Right lobe of liver (tissue), 6 donors: ENCODE measurements around the gene PLEKHA5. TPM values are rescaled to one million over a fixed set of nuclear protein-coding genes. Genes with fewer than 3 reads are reported as not detected.

Source experiments
- ATAC-seq, 4 donors: fragments of 200-7000 bp; cut with Tn5 transposase; one replicate each; pipeline ENCODE4 v1.9.1; 2020; ENCODE audit warnings: mild to moderate bottlenecking in 4 of 4, moderate library complexity in 4 of 4
- DNase-seq, 3 donors: peaks; one replicate each; pipeline ENCODE4 v3.0.0-alpha.2; 2020
- H3K27ac ChIP-seq, 3 donors: fragments of 200-600 bp; one replicate each; pipeline ENCODE4 v1.8.0; 2022
- H3K27me3 ChIP-seq, 2 donors: fragments of 200-600 bp; one replicate each; pipeline ENCODE4 v1.8.0; 2022
- H3K36me3 ChIP-seq, 4 donors: fragments of 200-600 bp; sonication (generic) in 1 of 4; one replicate each; pipeline versions ENCODE4 v1.5.1 to v1.8.0; 2017 to 2022; ENCODE audit warnings: control low read depth in 1 of 4
- H3K4me1 ChIP-seq, 4 donors: fragments of 200-600 bp; sonication (generic) in 1 of 4; one replicate each; pipeline versions ENCODE4 v1.5.1 to v1.8.0; 2017 to 2022; ENCODE audit warnings: control low read depth in 1 of 4
- H3K4me3 ChIP-seq, 3 donors: fragments of 200-600 bp; one replicate each; pipeline ENCODE4 v1.8.0; 2022
- H3K9me3 ChIP-seq, 4 donors: fragments of 200-600 bp; sonication (generic) in 1 of 4; one replicate each; pipeline versions ENCODE4 v1.5.1 to v1.8.0; 2017 to 2022; ENCODE audit warnings: control low read depth in 1 of 4
- POLR2A ChIP-seq: fragments of 450-650 bp; IDR thresholded peaks from one replicate; pipeline ENCODE4 v1.6.1; 2017; ENCODE audit warnings: antibody characterized with exemption, mild to moderate bottlenecking
- WGBS: methylation state at CpG from one replicate; pipeline ENCODE4 v1.1.6; 2018; ENCODE audit warnings: low coverage, low lambda C conversion rate; ENCODE audit not compliant: insufficient coverage; ENCODE audit errors: missing lambda C conversion rate; 5-methylcytosine and 5-hydroxymethylcytosine counted together
- intact Hi-C, 2 donors: fragments of 100-400 bp; cut with DNase I; formaldehyde crosslinking; loops; one replicate each; pipeline versions ENCODE4 v1.11.2 to v1.14.1; 2022
- small RNA-seq, 2 experiments: library from RNA; depleted of rRNA; stranded (forward); fragments of <200 nt; gene quantifications; one replicate each; pipeline ENCODE3, GENCODE V24; 2016
- total RNA-seq, 6 experiments: library from RNA; depleted of rRNA in 2 of 6; stranded (reverse); fragments of >200 nt in 2 of 6; fragmentation: NEBNext Ultra II Directional in 3 of 6; extraction: Animal tissue kit (Norgen Biotek cat#: 25700) in 3 of 6; gene quantifications; one replicate each; pipeline versions ENCODE4 v1.1.0 to v1.2.4, GENCODE V29; 2016 to 2023
- TF ChIP-seq, protein P1 (sequence below), 4 donors: fragments of 200-600 bp in 3 of 4; fragments of 450-650 bp in 1 of 4; IDR thresholded peaks; one replicate each; pipeline versions ENCODE4 v1.5.1 to v1.8.0; 2016 to 2022; ENCODE audit warnings: antibody characterized with exemption in 4 of 4, mild to moderate bottlenecking in 2 of 4
- donor health status: DM: no; HTN: yes; CAD: no.
- donor health status: DM: no; HTN: no; CAD: no.
- donor health status: DM: no; HTN: no; CAD: no.
- donor health status: DM: no; HTN: yes; CAD: no.
- donor health status: DM: no; HTN: yes; CAD: no.

PLEKHA5 gene
- total RNA-seq, 6 experiments from 2014 or later, result 14.7 to 18.7 (median 15.8) TPM

DNA sequence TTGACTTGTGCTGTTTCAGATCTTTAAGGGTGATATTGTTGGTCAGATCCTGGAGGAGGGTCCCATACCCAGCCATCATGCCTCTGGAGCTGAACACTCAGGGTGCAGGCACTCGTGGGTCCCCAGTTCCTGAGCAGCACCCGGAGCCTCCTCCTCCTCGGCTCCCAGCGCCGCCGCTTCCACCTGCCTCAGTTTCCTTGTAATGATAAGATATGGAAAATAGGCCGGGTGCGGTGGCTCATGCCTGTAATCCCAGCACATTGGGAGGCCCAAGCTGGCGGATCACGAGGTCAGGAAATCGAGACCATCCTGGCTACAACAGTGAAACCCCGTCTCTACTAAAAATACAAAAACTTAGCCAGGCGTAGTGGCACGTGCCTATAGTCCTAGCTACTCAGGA lies 289.6 kb downstream of the PLEKHA5 start:
- intact Hi-C loops, result no loop called here
- WGBS, result 90% methylated on average over 2 of the region's 14 CpGs
- no peak overlapping the region for H3K27ac ChIP-seq
- H3K27me3 ChIP-seq, result no peaks in the 10 kb centered on the region
- no peaks in the 10 kb centered on the region for H3K4me1 ChIP-seq
- DNase-seq (peak in 2 of 3 donors; percentile 11 to 49), ATAC-seq (no peak)
- no peaks in the 10 kb centered on the region for H3K36me3 ChIP-seq
- no peaks in the 10 kb centered on the region for H3K9me3 ChIP-seq
- no peak for TF ChIP-seq POLR2A
- TF ChIP-seq, protein P1, sequence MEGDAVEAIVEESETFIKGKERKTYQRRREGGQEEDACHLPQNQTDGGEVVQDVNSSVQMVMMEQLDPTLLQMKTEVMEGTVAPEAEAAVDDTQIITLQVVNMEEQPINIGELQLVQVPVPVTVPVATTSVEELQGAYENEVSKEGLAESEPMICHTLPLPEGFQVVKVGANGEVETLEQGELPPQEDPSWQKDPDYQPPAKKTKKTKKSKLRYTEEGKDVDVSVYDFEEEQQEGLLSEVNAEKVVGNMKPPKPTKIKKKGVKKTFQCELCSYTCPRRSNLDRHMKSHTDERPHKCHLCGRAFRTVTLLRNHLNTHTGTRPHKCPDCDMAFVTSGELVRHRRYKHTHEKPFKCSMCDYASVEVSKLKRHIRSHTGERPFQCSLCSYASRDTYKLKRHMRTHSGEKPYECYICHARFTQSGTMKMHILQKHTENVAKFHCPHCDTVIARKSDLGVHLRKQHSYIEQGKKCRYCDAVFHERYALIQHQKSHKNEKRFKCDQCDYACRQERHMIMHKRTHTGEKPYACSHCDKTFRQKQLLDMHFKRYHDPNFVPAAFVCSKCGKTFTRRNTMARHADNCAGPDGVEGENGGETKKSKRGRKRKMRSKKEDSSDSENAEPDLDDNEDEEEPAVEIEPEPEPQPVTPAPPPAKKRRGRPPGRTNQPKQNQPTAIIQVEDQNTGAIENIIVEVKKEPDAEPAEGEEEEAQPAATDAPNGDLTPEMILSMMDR (IDR thresholded peaks at IDR 0.05), result no peak
- H3K4me3 ChIP-seq, result no peak overlapping the region

DNA sequence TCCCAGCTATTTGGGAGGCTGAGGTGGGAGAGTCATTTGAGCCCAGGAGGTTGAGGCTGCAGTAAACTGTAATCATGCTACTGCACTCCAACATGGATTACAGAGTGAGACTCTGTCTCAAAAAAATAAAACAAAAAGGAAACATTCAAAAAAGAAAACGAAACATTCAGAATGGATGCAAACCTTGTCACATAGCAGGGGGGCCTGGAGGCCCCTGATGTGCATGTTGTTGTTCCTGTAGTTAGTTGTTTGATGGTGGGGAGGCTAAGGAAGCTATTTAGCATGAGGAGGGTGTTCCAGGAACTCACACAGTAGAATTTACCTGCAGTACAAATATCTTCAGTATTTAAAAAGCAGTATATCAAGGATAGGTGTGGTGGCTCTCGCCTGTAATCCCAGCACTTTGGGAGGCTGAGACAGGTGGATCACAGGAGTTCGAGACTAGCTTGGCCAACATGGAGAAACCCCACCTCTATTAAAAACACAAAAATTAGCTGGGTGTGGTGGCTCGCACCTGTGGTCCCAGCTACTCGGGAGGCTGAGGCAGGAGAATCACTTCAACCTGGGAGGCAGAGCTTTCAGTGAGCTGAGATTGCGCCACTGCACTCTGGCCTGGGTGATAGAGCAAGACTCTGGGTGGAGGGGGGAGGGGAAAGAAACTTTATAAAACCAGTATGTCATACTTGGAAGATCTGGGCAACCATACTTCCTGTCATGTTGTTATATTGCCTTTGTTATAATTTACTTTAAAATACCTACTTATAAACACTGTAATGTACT lies 292.2 kb downstream of the PLEKHA5 start:
- Histone ChIP-seq H3K4me3 (no peak overlapping the region), H3K36me3 (no peaks in the 10 kb centered on the region), H3K27ac (no peak overlapping the region), H3K9me3 (no peaks in the 10 kb centered on the region), H3K4me1 (no peaks in the 10 kb centered on the region), H3K27me3 (no peaks in the 10 kb centered on the region)
- DNase-seq (peak in 2 of 3 donors; percentile 23 to 32), ATAC-seq (no peak)
- 62% methylated on average over 5 of the region's 6 CpGs for WGBS
- TF ChIP-seq, protein P1 (IDR thresholded peaks at IDR 0.05), result no peak
- TF ChIP-seq POLR2A, result no peak
- intact Hi-C loops, result no loop called here

DNA sequence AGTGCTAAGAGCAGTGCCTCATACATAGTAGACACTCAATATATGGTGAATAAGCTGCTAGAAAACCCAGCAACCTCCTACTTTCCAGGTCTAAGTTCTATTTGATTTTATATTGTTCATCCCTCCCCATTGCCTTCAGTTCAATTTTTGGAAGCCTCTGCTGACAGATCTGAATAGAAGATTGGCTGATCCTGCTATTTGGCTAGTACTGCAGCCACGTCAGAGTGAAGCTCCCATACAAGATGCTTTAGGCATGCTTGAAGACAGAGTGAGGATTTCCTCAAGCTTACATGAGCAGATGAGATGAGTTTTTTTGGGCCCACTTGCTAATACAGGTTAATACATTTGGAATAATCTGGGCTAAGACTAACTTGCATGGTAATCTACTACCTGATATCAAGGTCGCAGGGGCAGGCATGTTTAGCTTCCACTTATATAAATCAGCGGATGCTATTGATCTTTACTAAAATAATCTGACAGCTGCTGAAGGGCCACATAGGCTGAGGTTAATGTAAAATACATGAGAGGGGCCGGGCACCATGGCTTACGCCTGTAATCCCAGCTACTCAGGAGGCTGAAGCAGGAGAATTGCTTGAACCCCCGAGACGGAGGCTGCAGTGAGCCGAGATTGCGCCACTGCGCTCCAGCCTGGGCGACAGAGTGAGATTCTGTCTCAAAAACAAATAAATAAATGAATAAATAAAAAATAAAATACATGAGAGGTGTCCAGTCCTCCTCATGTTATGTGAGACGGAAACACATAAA lies 293.8 kb downstream of the PLEKHA5 start:
- Histone ChIP-seq H3K36me3 (no peaks in the 10 kb centered on the region), H3K27ac (no peak overlapping the region), H3K27me3 (no peaks in the 10 kb centered on the region), H3K4me1 (no peaks in the 10 kb centered on the region), H3K4me3 (no peak overlapping the region), H3K9me3 (no peaks in the 10 kb centered on the region)
- intact Hi-C loops, result no loop called here
- TF ChIP-seq, protein P1 (IDR thresholded peaks at IDR 0.05), result no peak
- no peak for TF ChIP-seq POLR2A
- ATAC-seq (no peak), DNase-seq (no peak)
- WGBS, result 94% methylated on average over 9 of the region's 12 CpGs

Small RNA genes within 50 kb of the gene (small RNA-seq; reads per million reads assigned to genes)
- gene AC091805.2, result 0 reads per million in 2 experiments
- gene RN7SL67P, result 0 reads per million in 2 experiments
